Neural crest cell (in vitro differentiated cells): Measurements from ENCODE around the gene ASPSCR1. TPM values are rescaled to one million over a fixed set of nuclear protein-coding genes. Genes with fewer than 3 reads are reported as not detected.

Source experiments
- DNase-seq: peaks from one replicate; pipeline ENCODE4 v3.0.0; 2021; ENCODE audit warnings: low read depth, mixed read lengths, low spot score
- H3K27ac Mint-ChIP-seq: one replicate; pipeline ENCODE4 v1.8.0; 2021; ENCODE audit warnings: mild to moderate bottlenecking, mixed read lengths; ENCODE audit not compliant: unreplicated experiment
- H3K27me3 Mint-ChIP-seq: 2 replicates; pipeline ENCODE4 v1.8.0; 2021; ENCODE audit warnings: low read depth, mild to moderate bottlenecking, mixed read lengths
- H3K36me3 Mint-ChIP-seq: 2 replicates; pipeline ENCODE4 v1.8.0; 2021; ENCODE audit warnings: low read depth, mild to moderate bottlenecking, mixed read lengths
- H3K4me1 Mint-ChIP-seq: 2 replicates; pipeline ENCODE4 v1.8.0; 2021; ENCODE audit warnings: mixed read lengths
- H3K4me3 Mint-ChIP-seq: one replicate; pipeline ENCODE4 v1.8.0; 2021; ENCODE audit warnings: mild to moderate bottlenecking, mixed read lengths
- H3K9me3 Mint-ChIP-seq: 2 replicates; pipeline ENCODE4 v1.8.0; 2021; ENCODE audit warnings: mixed read lengths
- CTCF ChIP-seq: fragments of 200-600 bp; sonication (generic); conservative IDR thresholded peaks from 2 replicates; pipeline ENCODE4 v1.5.0; 2021; ENCODE audit warnings: antibody characterized with exemption, mild to moderate bottlenecking
- total RNA-seq: library from RNA; stranded (reverse); gene quantifications from 2 replicates; pipeline ENCODE4 v1.2.1, GENCODE V29; 2021

ASPSCR1 gene
- total RNA-seq, 1 donor from 2014 or later: 51.9 TPM

DNA sequence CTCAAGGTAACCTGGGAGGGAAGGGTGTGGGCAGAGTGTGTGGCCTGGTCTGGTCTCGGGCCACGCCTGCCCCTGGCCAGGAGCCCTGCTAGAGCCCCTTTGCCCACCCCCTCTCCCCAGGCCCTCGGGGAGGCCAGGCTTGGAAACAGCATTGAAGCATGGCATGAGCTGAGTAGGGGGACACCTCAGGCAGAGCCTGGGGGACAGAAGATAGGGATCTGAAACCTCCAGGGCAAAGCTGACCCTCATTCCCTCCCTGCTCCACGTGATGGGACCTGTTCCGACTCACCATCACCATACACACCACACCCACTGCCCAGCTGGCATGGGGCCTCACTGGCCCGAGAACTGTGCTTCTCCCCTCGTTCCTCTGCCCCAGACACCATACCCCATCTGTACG lies 71.7 kb downstream of the ASPSCR1 start:
- no peak for DNase-seq
- TF ChIP-seq CTCF: no peak
- Mint-ChIP-seq H3K4me3 (peak overlapping the region; percentile 72), H3K27me3 (no peaks in the 10 kb centered on the region), H3K36me3 (peaks cover 5% of the 10 kb centered on the region), H3K4me1 (no peaks in the 10 kb centered on the region), H3K27ac (no peak overlapping the region), H3K9me3 (no peaks in the 10 kb centered on the region)

DNA sequence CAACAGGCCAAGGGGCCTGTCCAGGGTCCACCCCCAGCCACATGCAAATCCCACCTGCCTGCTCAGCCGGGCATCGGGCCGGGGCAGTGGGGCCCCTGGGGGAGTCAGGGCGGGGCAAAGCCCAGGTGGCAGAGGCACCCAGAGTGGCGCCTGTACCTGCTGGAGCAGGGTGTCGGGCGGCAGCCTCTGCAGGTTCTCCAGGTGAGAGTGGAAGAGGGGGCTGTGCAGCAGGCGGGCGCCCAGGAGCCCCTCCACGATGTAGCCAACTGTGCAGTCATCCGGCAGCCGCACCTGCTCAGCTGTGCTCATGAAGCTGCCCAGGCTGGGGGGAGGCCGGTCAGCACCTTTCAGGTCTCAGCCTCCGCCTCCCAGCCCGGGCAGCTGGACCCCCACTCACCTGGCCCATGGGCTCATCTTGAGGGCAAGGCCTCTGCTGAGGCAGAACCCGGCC lies 72.1 kb downstream of the ASPSCR1 start:
- Mint-ChIP-seq H3K4me3 (no peak overlapping the region), H3K27ac (no peak overlapping the region), H3K36me3 (peaks cover 5% of the 10 kb centered on the region), H3K4me1 (no peaks in the 10 kb centered on the region), H3K9me3 (no peaks in the 10 kb centered on the region), H3K27me3 (no peaks in the 10 kb centered on the region)
- no peak for TF ChIP-seq CTCF
- DNase-seq: no peak

DNA sequence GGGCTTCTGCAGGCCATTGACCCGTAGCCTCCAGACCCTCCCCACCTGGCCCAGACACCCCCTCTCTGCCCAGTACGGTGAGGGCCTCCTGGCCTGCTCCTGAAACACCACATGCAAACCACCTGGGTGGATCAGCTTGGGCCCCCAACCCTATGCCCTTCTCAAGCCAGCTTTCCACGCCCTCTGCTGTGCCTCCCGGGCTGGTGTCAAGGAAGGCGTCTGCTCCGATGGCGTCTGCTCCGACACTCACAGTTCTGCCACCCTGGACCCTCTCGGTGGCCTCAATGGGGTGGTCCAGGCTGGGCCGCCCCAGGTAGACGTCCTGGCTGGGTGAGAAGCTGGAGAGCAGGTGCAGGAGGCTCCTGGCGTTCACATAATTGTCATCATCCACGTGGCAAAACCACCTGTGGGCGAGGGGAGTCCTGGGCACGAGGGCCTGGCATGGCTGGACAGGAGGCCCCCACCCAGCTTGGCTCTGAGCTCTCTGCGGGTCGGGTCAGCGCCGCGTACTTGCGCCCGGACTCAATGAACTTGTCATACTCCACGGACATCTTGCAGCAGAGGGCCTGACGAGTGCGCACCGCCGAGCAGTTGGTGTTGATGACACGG lies 72.8 kb downstream of the ASPSCR1 start:
- H3K27ac Mint-ChIP-seq: no peak overlapping the region
- H3K36me3 Mint-ChIP-seq: peaks cover 5% of the 10 kb centered on the region
- peak overlapping the region; percentile 88 for H3K4me3 Mint-ChIP-seq
- no peak for TF ChIP-seq CTCF
- H3K9me3 Mint-ChIP-seq: no peaks in the 10 kb centered on the region
- DNase-seq: no peak
- H3K4me1 Mint-ChIP-seq: no peaks in the 10 kb centered on the region
- no peaks in the 10 kb centered on the region for H3K27me3 Mint-ChIP-seq

DNA sequence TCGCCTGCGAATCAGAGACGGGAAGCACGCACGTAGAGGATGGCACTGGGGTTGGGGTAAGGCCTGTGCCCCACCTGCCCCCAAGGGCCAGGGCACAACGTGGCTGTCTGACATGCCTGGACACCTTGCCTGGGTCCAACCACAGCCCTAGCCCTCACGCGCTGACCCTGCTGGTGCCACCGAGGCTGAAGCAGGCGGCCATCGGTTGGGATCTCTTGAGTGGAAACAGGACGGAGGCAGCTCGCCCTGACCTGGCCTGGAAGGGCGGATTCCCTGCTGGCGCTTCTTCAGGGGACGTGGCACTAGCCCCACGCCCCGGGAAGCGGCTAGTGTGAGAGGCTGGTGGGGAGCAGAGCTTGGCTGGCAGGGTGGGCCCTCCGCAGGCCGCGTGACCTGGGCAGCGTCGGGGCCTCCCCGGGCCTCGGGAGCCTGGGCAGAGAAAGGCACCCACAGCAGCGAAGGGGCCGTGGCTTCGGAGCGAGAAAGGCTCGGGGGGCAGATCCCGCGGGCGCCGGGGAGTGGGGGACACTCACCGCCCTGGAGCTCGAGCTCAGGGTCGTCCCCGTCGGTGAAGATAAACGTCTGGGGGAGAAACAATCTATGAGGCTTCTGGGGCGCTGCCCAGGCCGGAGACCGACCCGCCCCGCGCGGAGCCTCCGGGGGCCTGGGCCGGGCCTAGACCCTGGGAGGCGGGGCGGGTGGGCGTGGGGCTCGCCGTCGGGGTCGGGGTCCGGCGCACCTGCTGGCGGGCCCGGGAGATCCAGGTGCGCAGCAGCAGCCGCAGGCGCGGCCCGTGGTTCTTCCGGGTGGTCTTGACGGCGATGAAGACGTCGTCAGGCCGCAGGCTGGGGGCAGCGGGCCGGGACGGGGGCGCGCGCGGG lies 73.6 kb downstream of the ASPSCR1 start:
- DNase-seq: no peak
- Mint-ChIP-seq H3K27me3 (no peaks in the 10 kb centered on the region), H3K4me1 (no peaks in the 10 kb centered on the region), H3K4me3 (peak overlapping the region; percentile 88), H3K36me3 (peaks cover 5% of the 10 kb centered on the region), H3K9me3 (no peaks in the 10 kb centered on the region), H3K27ac (no peak overlapping the region)
- no peak for TF ChIP-seq CTCF

GRCh38 chr17:82051776-82052637 lies 74.6 kb downstream of the ASPSCR1 start, which contains the start of the genes GPS1 and RFNG:
TSS of gene GPS1 (plus strand) at chr17:82051898. CDS start at chr17:82051932, 34 bp downstream.
TSS of gene RFNG (minus strand) at chr17:82051811. CDS start at chr17:82051766, 45 bp downstream.
- H3K9me3 Mint-ChIP-seq: no peaks in the 10 kb centered on the region
- TF ChIP-seq CTCF: no peak
- H3K27ac Mint-ChIP-seq: peak within 1 kb of the TSS; percentile 12
- H3K36me3 Mint-ChIP-seq: peaks cover 5% of the 10 kb centered on the region
- H3K27me3 Mint-ChIP-seq: no peaks in the 10 kb centered on the region
- H3K4me1 Mint-ChIP-seq: no peaks in the 10 kb centered on the region
- DNase-seq: peak; percentile 58
- peak within 1 kb of the TSS; percentile 88 for H3K4me3 Mint-ChIP-seq
